MCF 10A (cell line): ENCODE results near the gene RAB6B. TPM values are rescaled to one million over a fixed set of nuclear protein-coding genes. Genes with fewer than 3 reads are reported as not detected.
A peak's percentile ranks its signal among the peaks of the same experiment; 100 is the strongest.

ENCODE experiments used
- BruUV-seq: library from RNA; stranded (reverse); fragments of 400-500 nt; replicated peaks from 2 replicates; lab custom pipeline; 2021; lab: Mats Ljungman, UMichigan
- CTCF ChIA-PET: fragments of 300-600 bp; sonication (Branson Sonifier 250); formaldehyde crosslinking; extraction: SDS; loops from one replicate; lab custom pipeline; 2021; ENCODE audit warnings: antibody characterized with exemption, inconsistent platforms; lab: Yijun Ruan, JAX
- POLR2A ChIA-PET: fragments of 300-600, 350-650 bp; sonication (Branson Sonifier 250); formaldehyde crosslinking; extraction: SDS; loops from one replicate; lab custom pipeline; 2020; ENCODE audit warnings: antibody characterized with exemption, inconsistent platforms; lab: Yijun Ruan, JAX
- DNase-seq: peaks from one replicate; pipeline ENCODE4 v3.0.0-alpha.2; 2018; ENCODE audit not compliant: unreplicated experiment
- H3K27ac Mint-ChIP-seq: one replicate; pipeline ENCODE4 v1.8.0; 2022; ENCODE audit warnings: mild to moderate bottlenecking, low read depth, mixed read lengths; ENCODE audit not compliant: unreplicated experiment
- H3K27me3 Mint-ChIP-seq: one replicate; pipeline ENCODE4 v1.8.0; 2022; ENCODE audit warnings: mixed read lengths; ENCODE audit not compliant: insufficient read depth, unreplicated experiment
- H3K36me3 Mint-ChIP-seq: one replicate; pipeline ENCODE4 v1.8.0; 2022; ENCODE audit warnings: mild to moderate bottlenecking, moderate library complexity, mixed read lengths; ENCODE audit not compliant: insufficient read depth, unreplicated experiment
- H3K4me1 Mint-ChIP-seq: one replicate; pipeline ENCODE4 v1.8.0; 2022; ENCODE audit warnings: mixed read lengths; ENCODE audit not compliant: insufficient read depth, unreplicated experiment
- H3K4me3 Mint-ChIP-seq: one replicate; pipeline ENCODE4 v1.8.0; 2022; ENCODE audit warnings: mild to moderate bottlenecking, moderate library complexity, mixed read lengths; ENCODE audit not compliant: unreplicated experiment
- H3K9me3 Mint-ChIP-seq: one replicate; pipeline ENCODE4 v1.8.0; 2022; ENCODE audit warnings: mixed read lengths; ENCODE audit not compliant: unreplicated experiment
- intact Hi-C: fragments of 100-400 bp; cut with micrococcal nuclease; formaldehyde crosslinking; loops from 2 replicates; pipeline ENCODE4 v1.14.1; 2022
- total RNA-seq: library from RNA; stranded (reverse); gene quantifications from 2 replicates; pipeline ENCODE4 v1.2.3, GENCODE V29; 2022
- TF ChIP-seq, protein P1 (sequence below): fragments of 200-600 bp; IDR thresholded peaks from one replicate; pipeline ENCODE4 v1.8.0; 2022; ENCODE audit warnings: antibody characterized with exemption, mild to moderate bottlenecking; ENCODE audit not compliant: unreplicated experiment

Gene RAB6B
- total RNA-seq, 1 experiment from 2014 or later = 1.1 TPM

DNA sequence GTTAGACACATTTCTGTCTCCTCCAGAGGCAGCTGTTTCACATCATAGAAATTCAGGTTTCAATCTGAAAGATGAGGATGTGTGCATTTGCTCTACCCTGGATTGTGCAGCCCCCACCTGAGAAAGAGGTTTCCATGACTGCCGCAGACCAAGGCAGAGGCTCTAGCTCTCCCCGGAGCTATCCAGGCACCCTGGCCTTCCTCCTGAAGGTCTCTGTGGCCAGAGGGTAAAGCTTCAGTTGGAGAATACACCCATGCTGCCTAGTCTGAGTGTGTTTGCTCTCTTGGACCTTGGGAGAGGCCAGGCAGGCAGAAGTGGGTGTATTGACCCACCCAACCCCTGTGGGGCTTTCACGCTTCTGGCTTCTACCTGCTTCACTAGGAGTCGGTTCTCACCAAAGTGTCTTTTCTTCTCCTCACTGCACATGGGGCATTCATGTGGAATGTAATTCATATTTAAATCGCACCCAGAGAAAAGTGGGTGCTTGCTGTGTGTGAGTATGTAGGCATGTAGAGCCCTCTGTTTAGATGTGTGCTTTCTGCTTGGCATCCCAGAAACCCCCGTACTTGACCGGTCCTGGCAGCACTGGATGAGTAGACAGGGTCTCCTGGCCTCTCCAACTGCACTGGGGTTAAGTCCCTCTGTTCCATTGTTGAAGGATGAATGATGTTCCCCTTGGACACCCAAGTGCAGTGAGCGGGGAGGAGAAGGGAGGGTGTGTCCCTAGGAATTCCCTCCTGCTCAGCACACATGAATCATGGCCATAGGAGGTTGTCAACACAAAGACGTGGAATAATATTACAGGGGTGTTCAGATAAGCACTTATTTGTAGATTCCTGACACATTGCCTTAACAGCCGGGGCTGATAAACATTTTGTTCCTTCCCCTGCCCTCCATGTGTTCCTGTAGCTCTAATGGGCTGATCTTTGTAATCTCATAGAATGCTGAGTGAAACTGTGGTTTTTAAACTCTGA is 20.3 kb upstream of the RAB6B start:
- TF ChIP-seq, protein P1, sequence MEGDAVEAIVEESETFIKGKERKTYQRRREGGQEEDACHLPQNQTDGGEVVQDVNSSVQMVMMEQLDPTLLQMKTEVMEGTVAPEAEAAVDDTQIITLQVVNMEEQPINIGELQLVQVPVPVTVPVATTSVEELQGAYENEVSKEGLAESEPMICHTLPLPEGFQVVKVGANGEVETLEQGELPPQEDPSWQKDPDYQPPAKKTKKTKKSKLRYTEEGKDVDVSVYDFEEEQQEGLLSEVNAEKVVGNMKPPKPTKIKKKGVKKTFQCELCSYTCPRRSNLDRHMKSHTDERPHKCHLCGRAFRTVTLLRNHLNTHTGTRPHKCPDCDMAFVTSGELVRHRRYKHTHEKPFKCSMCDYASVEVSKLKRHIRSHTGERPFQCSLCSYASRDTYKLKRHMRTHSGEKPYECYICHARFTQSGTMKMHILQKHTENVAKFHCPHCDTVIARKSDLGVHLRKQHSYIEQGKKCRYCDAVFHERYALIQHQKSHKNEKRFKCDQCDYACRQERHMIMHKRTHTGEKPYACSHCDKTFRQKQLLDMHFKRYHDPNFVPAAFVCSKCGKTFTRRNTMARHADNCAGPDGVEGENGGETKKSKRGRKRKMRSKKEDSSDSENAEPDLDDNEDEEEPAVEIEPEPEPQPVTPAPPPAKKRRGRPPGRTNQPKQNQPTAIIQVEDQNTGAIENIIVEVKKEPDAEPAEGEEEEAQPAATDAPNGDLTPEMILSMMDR = no peak
- H3K27ac Mint-ChIP-seq = no peak overlapping the region
- peak; percentile 20 for DNase-seq
- POLR2A ChIA-PET = interaction anchor here (0.7 to 2.1 kb wide), 2 partner anchors 10 to 447 kb away, joined by 3 to 5 read pairs; no protein-coding TSS in a partner anchor
- CTCF ChIA-PET = interaction anchor here (0.5 to 1.4 kb wide), 3 partner anchors 11 to 268 kb away, joined by 3 to 4 read pairs (median 3); no protein-coding TSS in a partner anchor
- H3K4me1 Mint-ChIP-seq = no peaks in the 10 kb centered on the region
- no TSS peak for BruUV-seq
- H3K9me3 Mint-ChIP-seq = no peaks in the 10 kb centered on the region
- no peaks in the 10 kb centered on the region for H3K27me3 Mint-ChIP-seq
- H3K36me3 Mint-ChIP-seq = no peaks in the 10 kb centered on the region
- intact Hi-C loops = no loop called here
- no peak overlapping the region for H3K4me3 Mint-ChIP-seq

DNA sequence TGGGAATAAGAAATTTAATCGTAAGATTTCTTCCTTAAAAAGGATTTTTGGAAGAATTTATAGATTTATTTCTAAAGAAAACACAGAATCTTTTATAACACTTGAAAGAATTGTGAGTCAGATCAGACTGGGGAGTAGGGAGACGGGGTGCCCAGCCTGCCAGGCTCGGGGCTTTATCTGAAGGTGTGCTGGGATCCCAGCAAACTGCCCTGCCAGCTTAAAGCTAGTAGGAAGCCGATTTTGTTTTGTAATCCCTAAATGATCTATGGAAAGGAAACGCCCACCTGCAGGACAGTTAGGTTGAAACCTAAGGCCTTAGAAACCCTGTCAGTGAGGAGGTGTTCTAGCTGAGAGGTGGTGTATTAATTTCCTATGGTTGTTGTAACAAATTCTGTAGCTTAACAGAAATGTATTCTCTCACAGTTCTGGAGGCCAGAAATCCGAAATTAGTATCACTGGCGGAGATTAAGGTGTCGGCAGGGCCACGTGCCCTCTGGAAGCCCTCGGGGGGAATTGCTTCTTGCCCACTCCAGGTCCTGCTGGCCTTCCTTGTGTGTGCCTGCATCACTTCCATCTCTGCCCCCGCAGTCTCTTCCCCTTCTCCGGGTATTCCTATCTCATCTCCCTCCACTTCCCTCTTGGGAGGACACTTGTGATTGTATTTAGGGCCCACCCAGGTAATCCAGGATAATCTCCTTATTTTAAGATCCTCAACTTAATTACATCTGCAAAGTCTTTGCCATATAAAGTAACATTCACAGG is 19.3 kb upstream of the RAB6B start:
- intact Hi-C loops = no loop called here
- no peak overlapping the region for H3K4me3 Mint-ChIP-seq
- H3K36me3 Mint-ChIP-seq = no peaks in the 10 kb centered on the region
- TF ChIP-seq, protein P1 = no peak
- no peak overlapping the region for H3K27ac Mint-ChIP-seq
- H3K9me3 Mint-ChIP-seq = no peaks in the 10 kb centered on the region
- H3K27me3 Mint-ChIP-seq = no peaks in the 10 kb centered on the region
- no peak for DNase-seq
- ChIA-PET CTCF (interaction anchor here (0.5 to 0.6 kb wide), 2 partner anchors 228 to 269 kb away, joined by 3 read pairs; no protein-coding TSS in a partner anchor), POLR2A (interaction anchor here (2.1 kb wide), 1 partner anchor 11 kb away, joined by 5 read pairs; no protein-coding TSS in a partner anchor)
- no peaks in the 10 kb centered on the region for H3K4me1 Mint-ChIP-seq
- no TSS peak for BruUV-seq

DNA sequence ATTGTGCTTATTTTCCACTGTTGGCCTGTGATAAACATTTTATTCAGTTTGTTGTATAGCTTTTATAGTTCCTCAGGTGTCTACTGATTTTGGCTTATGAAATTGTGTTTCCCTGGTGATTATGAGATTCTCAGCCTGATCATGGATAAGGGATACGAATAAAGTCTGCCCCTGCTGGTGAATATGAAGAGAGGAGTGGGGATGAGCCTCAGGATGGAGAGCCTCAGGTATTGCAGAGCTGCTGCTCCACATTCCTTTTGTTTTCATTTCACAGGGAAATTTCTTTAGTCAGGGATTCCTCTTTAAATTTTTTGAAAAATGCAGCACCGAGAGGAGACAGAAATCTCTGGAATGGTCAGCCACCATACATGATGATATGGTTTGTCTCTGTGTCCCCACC is 14.7 kb upstream of the RAB6B start:
- Mint-ChIP-seq H3K36me3 (no peaks in the 10 kb centered on the region), H3K4me3 (no peak overlapping the region), H3K9me3 (no peaks in the 10 kb centered on the region), H3K27me3 (no peaks in the 10 kb centered on the region), H3K4me1 (no peaks in the 10 kb centered on the region), H3K27ac (no peak overlapping the region)
- BruUV-seq = no TSS peak
- ChIA-PET POLR2A (interaction anchor here (0.6 kb wide), 1 partner anchor 13 kb away, joined by 3 read pairs; no protein-coding TSS in a partner anchor), CTCF (interaction anchor here (0.6 to 1.3 kb wide), 4 partner anchors 33 to 1718 kb away, joined by 3 to 4 read pairs (median 4); no protein-coding TSS in a partner anchor)
- DNase-seq = peak; percentile 18
- TF ChIP-seq, protein P1 = peak; percentile 11
- intact Hi-C loops = no loop called here
